Lower leg skin (tissue), 4 donors: Measurements from ENCODE around the gene FILIP1. TPM values are rescaled to one million over a fixed set of nuclear protein-coding genes. Genes with fewer than 3 reads are reported as not detected.

Experiments used
- DNase-seq, 2 donors: peaks; one replicate each; pipeline ENCODE4 v3.0.0-alpha.2; 2019; ENCODE audit warnings: low spot score in 2 of 2
- H3K4me3 ChIP-seq: fragments of 200-600 bp; sonication (generic); 2 replicates; pipeline ENCODE4 v1.5.1; 2017; ENCODE audit warnings: mild to moderate bottlenecking, low read depth; ENCODE audit not compliant: poor library complexity, severe bottlenecking
- POLR2A ChIP-seq, 2 donors: fragments of 450-650 bp; IDR thresholded peaks; one replicate each; pipeline ENCODE4 v1.6.1; 2016 to 2017; ENCODE audit warnings: antibody characterized with exemption in 2 of 2, mild to moderate bottlenecking in 1 of 2, moderate library complexity in 1 of 2
- WGBS, 2 donors: methylation state at CpG; one replicate each; pipeline ENCODE4 v1.1.5; 2018; 5-methylcytosine and 5-hydroxymethylcytosine counted together
- intact Hi-C: fragments of 100-400 bp; cut with DNase I; formaldehyde crosslinking; loops from one replicate; pipeline ENCODE4 v1.15.0; 2023; ENCODE audit warnings: low total_unique reads
- total RNA-seq, 4 donors: library from RNA; depleted of rRNA; stranded (reverse); fragments of >200 nt; gene quantifications; one replicate each; pipeline ENCODE4 v1.1.0, GENCODE V29; 2016
- TF ChIP-seq, protein P1 (sequence below), 3 donors: fragments of 450-650 bp; IDR thresholded peaks; one replicate each; pipeline ENCODE4 v1.5.1; 2016; ENCODE audit warnings: antibody characterized with exemption in 3 of 3, mild to moderate bottlenecking in 3 of 3, moderate library complexity in 2 of 3

FILIP1 gene
- total RNA-seq, 4 donors from 2014 or later: 0.38 to 1.6 (median 0.92) TPM

- no peak overlapping the region for H3K4me3 ChIP-seq
- intact Hi-C loops: no loop called here
- WGBS, 2 donors: 77 to 83% methylated on average over 6 of the region's 6 CpGs
- no peak for DNase-seq
- TF ChIP-seq, protein P1, sequence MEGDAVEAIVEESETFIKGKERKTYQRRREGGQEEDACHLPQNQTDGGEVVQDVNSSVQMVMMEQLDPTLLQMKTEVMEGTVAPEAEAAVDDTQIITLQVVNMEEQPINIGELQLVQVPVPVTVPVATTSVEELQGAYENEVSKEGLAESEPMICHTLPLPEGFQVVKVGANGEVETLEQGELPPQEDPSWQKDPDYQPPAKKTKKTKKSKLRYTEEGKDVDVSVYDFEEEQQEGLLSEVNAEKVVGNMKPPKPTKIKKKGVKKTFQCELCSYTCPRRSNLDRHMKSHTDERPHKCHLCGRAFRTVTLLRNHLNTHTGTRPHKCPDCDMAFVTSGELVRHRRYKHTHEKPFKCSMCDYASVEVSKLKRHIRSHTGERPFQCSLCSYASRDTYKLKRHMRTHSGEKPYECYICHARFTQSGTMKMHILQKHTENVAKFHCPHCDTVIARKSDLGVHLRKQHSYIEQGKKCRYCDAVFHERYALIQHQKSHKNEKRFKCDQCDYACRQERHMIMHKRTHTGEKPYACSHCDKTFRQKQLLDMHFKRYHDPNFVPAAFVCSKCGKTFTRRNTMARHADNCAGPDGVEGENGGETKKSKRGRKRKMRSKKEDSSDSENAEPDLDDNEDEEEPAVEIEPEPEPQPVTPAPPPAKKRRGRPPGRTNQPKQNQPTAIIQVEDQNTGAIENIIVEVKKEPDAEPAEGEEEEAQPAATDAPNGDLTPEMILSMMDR (IDR thresholded peaks at IDR 0.05): no peak
- TF ChIP-seq POLR2A (IDR thresholded peaks at IDR 0.05): no peak
Observed at GRCh38 chr6:75350808-75351207, 142.8 kb downstream of the FILIP1 start.

- WGBS, 2 donors: 42 to 52% methylated on average over 3 of the region's 3 CpGs
- no peak for TF ChIP-seq POLR2A (IDR thresholded peaks at IDR 0.05)
- TF ChIP-seq, protein P1 (IDR thresholded peaks at IDR 0.05): no peak
- intact Hi-C loops: no loop called here
- no peak for DNase-seq
- no peak overlapping the region for H3K4me3 ChIP-seq
Observed at GRCh38 chr6:75350156-75350555, 143.4 kb downstream of the FILIP1 start.

GRCh38 chr6:75349262-75349984, 144.2 kb downstream of the FILIP1 start:
- WGBS, 2 donors: 5 to 8% methylated on average over 24 of the region's 24 CpGs
- TF ChIP-seq POLR2A (IDR thresholded peaks at IDR 0.05): no peak
- TF ChIP-seq, protein P1 (IDR thresholded peaks at IDR 0.05): no peak
- DNase-seq: no peak
- intact Hi-C loops: no loop called here
- no peak overlapping the region for H3K4me3 ChIP-seq

- no peak for DNase-seq
- no peak for TF ChIP-seq POLR2A (IDR thresholded peaks at IDR 0.05)
- TF ChIP-seq, protein P1 (IDR thresholded peaks at IDR 0.05): no peak
- intact Hi-C loops: no loop called here
- no peak overlapping the region for H3K4me3 ChIP-seq
Observed at GRCh38 chr6:75348882-75349261, 144.7 kb downstream of the FILIP1 start.

GRCh38 chr6:75347898-75348610, 145.5 kb downstream of the FILIP1 start:
- WGBS, 2 donors: 90 to 94% methylated on average over 2 of the region's 2 CpGs
- TF ChIP-seq POLR2A (IDR thresholded peaks at IDR 0.05): no peak
- TF ChIP-seq, protein P1 (IDR thresholded peaks at IDR 0.05): no peak
- intact Hi-C loops: no loop called here
- H3K4me3 ChIP-seq: no peak overlapping the region
- no peak for DNase-seq
